WTC11 (cell line): ENCODE results near the gene PTPN5. TPM values are rescaled to one million over a fixed set of nuclear protein-coding genes. Genes with fewer than 3 reads are reported as not detected.
"Not testable (repeated sequence)": the region's sequence is repeated elsewhere in the genome, so short reads cannot be mapped to it uniquely, and the experiment has no call there.

ENCODE experiments used
- ATAC-seq: fragments of 200-7000 bp; cut with Tn5 transposase; 2 replicates; pipeline ENCODE4 v1.10.0; 2021; ENCODE audit warnings: mild to moderate bottlenecking, moderate library complexity
- CTCF ChIA-PET: fragments of 300-600 bp; sonication (Branson Sonifier 250); formaldehyde crosslinking; loops from one replicate; lab custom pipeline; 2021; ENCODE audit warnings: antibody characterized with exemption; lab: Charles Lee
- POLR2A ChIA-PET: fragments of 350-600 bp; sonication (Branson Sonifier 250); formaldehyde crosslinking; loops from one replicate; lab custom pipeline; 2021; ENCODE audit warnings: antibody characterized with exemption; lab: Charles Lee
- DNase-seq: peaks from one replicate; pipeline ENCODE4 v3.0.0; 2021; ENCODE audit warnings: low spot score
- H3K27ac Mint-ChIP-seq: 2 replicates; pipeline ENCODE4 v1.8.0; 2021; ENCODE audit warnings: mixed read lengths
- H3K27me3 Mint-ChIP-seq: 2 replicates; pipeline ENCODE4 v1.8.0; 2021; ENCODE audit warnings: low read depth, mild to moderate bottlenecking, moderate library complexity, mixed read lengths
- H3K36me3 Mint-ChIP-seq: 2 replicates; pipeline ENCODE4 v1.8.0; 2021; ENCODE audit warnings: mixed read lengths
- H3K4me1 Mint-ChIP-seq: 2 replicates; pipeline ENCODE4 v1.8.0; 2022; ENCODE audit warnings: mixed read lengths
- H3K4me3 Mint-ChIP-seq: 2 replicates; pipeline ENCODE4 v1.8.0; 2021; ENCODE audit warnings: mild to moderate bottlenecking, moderate library complexity, mixed read lengths
- H3K9me3 Mint-ChIP-seq: 2 replicates; pipeline ENCODE4 v1.8.0; 2021; ENCODE audit warnings: mixed read lengths
- CREB1 ChIP-seq: sonication (generic); formaldehyde crosslinking; IDR thresholded peaks from 2 replicates; pipeline ENCODE4 v1.8.0; 2023; ENCODE audit warnings: mild to moderate bottlenecking, missing genetic modification reagents
- ELF4 ChIP-seq: sonication (generic); formaldehyde crosslinking; IDR thresholded peaks from 2 replicates; pipeline ENCODE4 v1.8.1; 2022; ENCODE audit warnings: low read depth, mild to moderate bottlenecking, moderate library complexity, missing genetic modification reagents
- EMX1 ChIP-seq: fragments of 250-450 bp; sonication (Bioruptor Pico); IDR thresholded peaks from 2 replicates; pipeline ENCODE4 v1.8.0; 2021; ENCODE audit warnings: mild to moderate bottlenecking
- ETV6 ChIP-seq: sonication (generic); formaldehyde crosslinking; IDR thresholded peaks from 2 replicates; pipeline ENCODE4 v1.8.1; 2022; ENCODE audit warnings: mild to moderate bottlenecking, missing genetic modification reagents
- GABPB1 ChIP-seq: sonication (generic); formaldehyde crosslinking; IDR thresholded peaks from 2 replicates; pipeline ENCODE4 v1.8.1; 2023; ENCODE audit warnings: mild to moderate bottlenecking, missing genetic modification reagents
- GRHL2 ChIP-seq: fragments of 250-450 bp; sonication (Bioruptor Pico); IDR thresholded peaks from 2 replicates; pipeline ENCODE4 v1.8.0; 2022; ENCODE audit warnings: mild to moderate bottlenecking, moderate library complexity; ENCODE audit not compliant: insufficient replicate concordance, severe bottlenecking
- GTF2I ChIP-seq: fragments of 250-450 bp; sonication (Bioruptor Pico); conservative IDR thresholded peaks from 2 replicates; pipeline ENCODE4 v1.4.0; 2021; ENCODE audit warnings: mild to moderate bottlenecking
- JUN ChIP-seq: sonication (generic); formaldehyde crosslinking; IDR thresholded peaks from 2 replicates; pipeline ENCODE4 v1.8.0; 2023; ENCODE audit warnings: mild to moderate bottlenecking, missing genetic modification reagents
- MXD4 ChIP-seq: fragments of 250-450 bp; sonication (Bioruptor Pico); IDR thresholded peaks from 2 replicates; pipeline ENCODE4 v1.8.0; 2021; ENCODE audit warnings: mild to moderate bottlenecking, moderate library complexity, borderline replicate concordance
- MYBL2 ChIP-seq: sonication (generic); formaldehyde crosslinking; IDR thresholded peaks from 2 replicates; pipeline ENCODE4 v1.8.1; 2023; ENCODE audit warnings: mild to moderate bottlenecking, moderate library complexity, missing genetic modification reagents
- NFATC4 ChIP-seq: fragments of 250-450 bp; sonication (Bioruptor Pico); IDR thresholded peaks from 2 replicates; pipeline ENCODE4 v1.9.0; 2021; ENCODE audit warnings: mild to moderate bottlenecking
- NFYB ChIP-seq: sonication (generic); formaldehyde crosslinking; conservative IDR thresholded peaks from 2 replicates; pipeline ENCODE4 v1.8.0; 2022; ENCODE audit warnings: low read depth, missing genetic modification reagents
- OVOL2 ChIP-seq: fragments of 250-450 bp; sonication (Bioruptor Pico); IDR thresholded peaks from 2 replicates; pipeline ENCODE4 v1.9.0; 2021; ENCODE audit warnings: mild to moderate bottlenecking, borderline replicate concordance
- SOX15 ChIP-seq: fragments of 250-450 bp; sonication (Bioruptor Pico); IDR thresholded peaks from 2 replicates; pipeline ENCODE4 v1.9.0; 2021; ENCODE audit warnings: mild to moderate bottlenecking
- SP1 ChIP-seq: sonication (generic); formaldehyde crosslinking; conservative IDR thresholded peaks from 2 replicates; pipeline ENCODE4 v1.8.1; 2022; ENCODE audit warnings: missing genetic modification reagents
- TCF7 ChIP-seq: sonication (generic); formaldehyde crosslinking; IDR thresholded peaks from 2 replicates; pipeline ENCODE4 v1.8.0; 2022; ENCODE audit warnings: mild to moderate bottlenecking, low read depth, missing genetic modification reagents, moderate library complexity
- ZBTB21 ChIP-seq: sonication (generic); formaldehyde crosslinking; IDR thresholded peaks from 2 replicates; pipeline ENCODE4 v1.8.1; 2023; ENCODE audit warnings: mild to moderate bottlenecking, missing genetic modification reagents, borderline replicate concordance
- ZNF232 ChIP-seq: sonication (generic); formaldehyde crosslinking; IDR thresholded peaks from 2 replicates; pipeline ENCODE4 v1.8.0; 2022; ENCODE audit warnings: mild to moderate bottlenecking, missing genetic modification reagents
- ZNF416 ChIP-seq: fragments of 250-450 bp; sonication (Bioruptor Pico); IDR thresholded peaks from 2 replicates; pipeline ENCODE4 v1.9.0; 2021; ENCODE audit warnings: mild to moderate bottlenecking, inconsistent platforms
- total RNA-seq: library from RNA; stranded (reverse); gene quantifications from 3 replicates; pipeline ENCODE4 v1.2.3, GENCODE V29; 2021
- TF ChIP-seq, protein P1 (sequence below): fragments of 250-450 bp; sonication (Bioruptor Pico); IDR thresholded peaks from 2 replicates; pipeline ENCODE4 v1.9.0; 2021; ENCODE audit warnings: moderate library complexity, mild to moderate bottlenecking, inconsistent platforms, borderline replicate concordance
- TF ChIP-seq, protein P2 (sequence below): sonication (generic); formaldehyde crosslinking; IDR thresholded peaks from 2 replicates; pipeline ENCODE4 v1.8.0; 2023; ENCODE audit warnings: missing genetic modification reagents
- TF ChIP-seq, protein P3 (sequence below): sonication (generic); formaldehyde crosslinking; IDR thresholded peaks from 2 replicates; pipeline ENCODE4 v1.8.1; 2022; ENCODE audit warnings: mild to moderate bottlenecking, missing genetic modification reagents, moderate library complexity, borderline replicate concordance
- TF ChIP-seq, protein P4 (sequence below): sonication (generic); formaldehyde crosslinking; conservative IDR thresholded peaks from 2 replicates; pipeline ENCODE4 v1.8.1; 2022; ENCODE audit warnings: mild to moderate bottlenecking, missing genetic modification reagents
- TF ChIP-seq, protein P5 (sequence below): sonication (generic); formaldehyde crosslinking; IDR thresholded peaks from 2 replicates; pipeline ENCODE4 v1.8.1; 2023; ENCODE audit warnings: mild to moderate bottlenecking, missing genetic modification reagents, moderate library complexity

Gene PTPN5
- total RNA-seq, 1 experiment from 2014 or later: 4.5 TPM

DNA sequence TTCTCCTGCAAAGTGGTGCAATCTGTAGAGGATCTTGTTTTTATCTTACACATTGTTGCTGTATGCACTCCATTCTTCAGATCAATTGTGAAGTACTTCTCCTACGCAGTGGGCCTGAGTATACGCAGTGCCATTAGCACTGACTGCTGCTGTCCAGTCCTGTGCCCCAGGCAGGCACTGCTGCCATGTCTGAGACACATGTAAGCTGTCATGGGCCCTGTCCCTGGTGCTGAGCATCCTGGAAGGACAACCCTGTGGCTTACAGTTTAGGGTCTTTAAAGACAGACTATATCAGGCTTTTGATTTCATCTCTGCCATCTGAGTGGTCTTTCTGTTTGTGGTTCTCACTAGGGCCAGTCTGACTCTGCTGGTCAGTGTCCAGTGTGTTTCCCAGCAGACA lies 44.8 kb upstream of the PTPN5 start:
- Mint-ChIP-seq H3K36me3 (peaks cover 4% of the 10 kb centered on the region), H3K4me1 (no peaks in the 10 kb centered on the region), H3K4me3 (no peak overlapping the region), H3K27me3 (peaks cover 27% of the 10 kb centered on the region), H3K9me3 (peaks cover 27% of the 10 kb centered on the region), H3K27ac (no peak overlapping the region)
- ChIA-PET CTCF (no interaction called here), POLR2A (no interaction called here)
- ATAC-seq (peak; percentile 44), DNase-seq (peak; percentile 22)
- peak; percentile 50; the same call in 1 of the 2 replicates for TF ChIP-seq JUN (CRISPR knock-in tag)
- no peak for TF ChIP-seq GRHL2 (CRISPR knock-in tag)

DNA sequence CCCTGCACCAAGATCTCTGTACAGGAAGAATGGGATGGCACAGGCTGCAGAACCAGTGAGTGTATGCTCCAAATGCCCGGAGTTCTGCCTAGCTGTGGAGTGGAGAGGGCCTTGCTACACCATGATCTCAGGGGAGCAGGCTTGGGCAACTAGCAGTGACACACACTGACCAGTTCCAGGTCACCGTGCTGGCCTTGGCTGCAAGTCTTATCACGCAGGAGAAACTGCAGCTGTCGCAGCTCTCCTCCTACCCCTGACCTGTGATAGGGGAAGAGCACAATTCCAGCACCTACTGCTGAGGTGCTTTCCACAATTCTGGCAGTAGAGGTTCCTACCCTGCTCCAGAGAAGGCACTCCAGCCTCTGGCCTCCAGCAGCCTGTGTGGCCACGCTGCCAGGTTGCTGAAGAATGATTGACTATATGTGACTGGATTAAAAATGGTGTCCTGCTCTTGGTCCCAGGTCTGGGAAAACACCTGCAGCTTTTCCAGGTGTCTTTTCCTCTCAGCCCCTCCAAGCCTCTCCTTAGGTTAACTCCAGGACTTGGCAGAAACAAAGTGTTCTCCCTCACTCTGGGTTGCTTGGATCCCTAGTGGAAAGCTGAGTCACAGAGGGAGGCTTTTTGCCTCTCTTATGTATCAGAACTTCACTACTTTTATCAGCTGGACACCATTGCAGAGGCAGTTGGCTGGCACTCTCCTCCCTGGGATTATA lies 43.3 kb upstream of the PTPN5 start:
- DNase-seq (no peak), ATAC-seq (no peak)
- Mint-ChIP-seq H3K27me3 (peaks cover 32% of the 10 kb centered on the region), H3K4me3 (no peak overlapping the region), H3K9me3 (peaks cover 16% of the 10 kb centered on the region), H3K4me1 (no peaks in the 10 kb centered on the region), H3K27ac (no peak overlapping the region), H3K36me3 (peaks cover 4% of the 10 kb centered on the region)
- POLR2A ChIA-PET: no interaction called here
- CTCF ChIA-PET: no interaction called here
- TF ChIP-seq MYBL2 (CRISPR knock-in tag): no peak
- TF ChIP-seq GABPB1 (CRISPR knock-in tag): no peak
- no peak for TF ChIP-seq ZNF232 (CRISPR knock-in tag)
- TF ChIP-seq TCF7 (CRISPR knock-in tag): no peak
- TF ChIP-seq ZBTB21 (CRISPR knock-in tag): no peak
- TF ChIP-seq ZNF416 (CRISPR knock-in tag): no peak
- TF ChIP-seq ELF4: no peak
- TF ChIP-seq, protein P1, sequence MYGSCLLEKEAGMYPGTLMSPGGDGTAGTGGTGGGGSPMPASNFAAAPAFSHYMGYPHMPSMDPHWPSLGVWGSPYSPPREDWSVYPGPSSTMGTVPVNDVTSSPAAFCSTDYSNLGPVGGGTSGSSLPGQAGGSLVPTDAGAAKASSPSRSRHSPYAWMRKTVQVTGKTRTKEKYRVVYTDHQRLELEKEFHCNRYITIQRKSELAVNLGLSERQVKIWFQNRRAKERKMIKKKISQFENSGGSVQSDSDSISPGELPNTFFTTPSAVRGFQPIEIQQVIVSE: no peak
- no peak for TF ChIP-seq NFYB (CRISPR knock-in tag)
- TF ChIP-seq SOX15 (CRISPR knock-in tag): no peak
- TF ChIP-seq NFATC4: no peak
- TF ChIP-seq, protein P2, sequence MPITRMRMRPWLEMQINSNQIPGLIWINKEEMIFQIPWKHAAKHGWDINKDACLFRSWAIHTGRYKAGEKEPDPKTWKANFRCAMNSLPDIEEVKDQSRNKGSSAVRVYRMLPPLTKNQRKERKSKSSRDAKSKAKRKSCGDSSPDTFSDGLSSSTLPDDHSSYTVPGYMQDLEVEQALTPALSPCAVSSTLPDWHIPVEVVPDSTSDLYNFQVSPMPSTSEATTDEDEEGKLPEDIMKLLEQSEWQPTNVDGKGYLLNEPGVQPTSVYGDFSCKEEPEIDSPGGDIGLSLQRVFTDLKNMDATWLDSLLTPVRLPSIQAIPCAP (CRISPR knock-in tag): no peak
- TF ChIP-seq SP1 (CRISPR knock-in tag): no peak
- TF ChIP-seq GTF2I (CRISPR knock-in tag): no peak

DNA sequence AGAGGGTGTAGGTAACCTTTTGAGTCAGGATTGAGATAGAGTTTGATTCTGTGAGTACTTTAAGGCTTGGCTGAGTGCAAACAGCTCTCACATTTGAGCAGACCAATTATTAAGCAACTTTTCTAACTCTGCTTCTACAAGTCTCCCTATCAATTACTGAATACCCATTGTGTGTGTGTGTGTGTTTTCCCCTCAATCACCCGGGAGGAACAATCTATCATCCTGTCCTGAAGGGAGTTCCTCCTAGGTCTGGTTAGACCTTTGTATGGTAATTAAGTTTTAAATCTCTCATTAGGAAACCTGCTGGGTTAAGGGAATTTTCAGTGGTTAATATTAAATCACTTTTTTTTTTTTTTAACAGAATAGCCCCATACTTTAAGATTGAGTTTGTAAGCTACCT lies 28.6 kb upstream of the PTPN5 start:
- H3K27ac Mint-ChIP-seq, POLR2A ChIA-PET, H3K36me3 Mint-ChIP-seq: not testable (repeated sequence)

DNA sequence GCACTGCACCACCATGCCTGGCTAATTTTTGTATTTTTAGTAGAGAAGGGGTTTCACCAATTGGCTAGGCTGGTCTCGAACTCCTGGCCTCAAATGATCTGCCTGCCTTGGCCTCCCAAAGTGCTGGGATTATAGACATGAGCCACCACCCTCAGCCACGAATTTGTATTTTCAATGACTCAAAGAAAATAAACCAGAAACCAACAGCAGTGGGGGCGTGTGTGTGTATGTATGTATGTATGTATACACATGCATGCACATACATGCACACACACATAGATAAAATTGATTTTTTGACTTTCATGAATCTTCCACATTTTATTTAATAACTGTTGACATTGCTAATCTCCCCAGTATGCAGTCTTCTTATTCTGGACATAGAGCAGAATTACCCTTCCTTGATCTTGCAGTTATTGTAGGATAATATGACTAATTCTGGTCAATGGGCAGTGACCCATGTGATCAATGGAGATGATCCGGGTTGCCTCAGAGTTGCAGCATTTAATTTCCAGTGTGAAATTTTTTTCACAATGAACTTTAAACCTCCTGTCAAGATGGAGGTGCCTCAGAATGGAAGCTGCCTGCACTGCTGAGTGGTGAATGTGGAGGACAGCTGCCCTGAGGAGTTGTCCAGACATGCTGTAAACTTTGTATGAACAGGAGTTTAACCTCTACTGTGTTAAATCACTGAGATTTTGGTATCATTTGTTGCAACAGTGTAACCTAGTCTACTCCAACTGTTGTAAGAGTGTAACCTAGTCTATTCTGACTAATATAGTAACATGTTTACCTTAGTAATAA lies 12.8 kb upstream of the PTPN5 start:
- H3K36me3 Mint-ChIP-seq: no peaks in the 10 kb centered on the region
- H3K9me3 Mint-ChIP-seq: no peaks in the 10 kb centered on the region
- no peak overlapping the region for H3K4me3 Mint-ChIP-seq
- TF ChIP-seq, protein P3, sequence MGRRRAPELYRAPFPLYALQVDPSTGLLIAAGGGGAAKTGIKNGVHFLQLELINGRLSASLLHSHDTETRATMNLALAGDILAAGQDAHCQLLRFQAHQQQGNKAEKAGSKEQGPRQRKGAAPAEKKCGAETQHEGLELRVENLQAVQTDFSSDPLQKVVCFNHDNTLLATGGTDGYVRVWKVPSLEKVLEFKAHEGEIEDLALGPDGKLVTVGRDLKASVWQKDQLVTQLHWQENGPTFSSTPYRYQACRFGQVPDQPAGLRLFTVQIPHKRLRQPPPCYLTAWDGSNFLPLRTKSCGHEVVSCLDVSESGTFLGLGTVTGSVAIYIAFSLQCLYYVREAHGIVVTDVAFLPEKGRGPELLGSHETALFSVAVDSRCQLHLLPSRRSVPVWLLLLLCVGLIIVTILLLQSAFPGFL (CRISPR knock-in tag): no peak
- TF ChIP-seq ETV6 (CRISPR knock-in tag) (no peak), CREB1 (CRISPR knock-in tag) (no peak), OVOL2 (CRISPR knock-in tag) (no peak), EMX1 (CRISPR knock-in tag) (no peak), GABPB1 (CRISPR knock-in tag) (no peak), MXD4 (CRISPR knock-in tag) (no peak)
- TF ChIP-seq, protein P4, sequence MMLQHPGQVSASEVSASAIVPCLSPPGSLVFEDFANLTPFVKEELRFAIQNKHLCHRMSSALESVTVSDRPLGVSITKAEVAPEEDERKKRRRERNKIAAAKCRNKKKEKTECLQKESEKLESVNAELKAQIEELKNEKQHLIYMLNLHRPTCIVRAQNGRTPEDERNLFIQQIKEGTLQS: no peak
- TF ChIP-seq, protein P5, sequence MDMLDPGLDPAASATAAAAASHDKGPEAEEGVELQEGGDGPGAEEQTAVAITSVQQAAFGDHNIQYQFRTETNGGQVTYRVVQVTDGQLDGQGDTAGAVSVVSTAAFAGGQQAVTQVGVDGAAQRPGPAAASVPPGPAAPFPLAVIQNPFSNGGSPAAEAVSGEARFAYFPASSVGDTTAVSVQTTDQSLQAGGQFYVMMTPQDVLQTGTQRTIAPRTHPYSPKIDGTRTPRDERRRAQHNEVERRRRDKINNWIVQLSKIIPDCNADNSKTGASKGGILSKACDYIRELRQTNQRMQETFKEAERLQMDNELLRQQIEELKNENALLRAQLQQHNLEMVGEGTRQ: no peak
- peaks cover 30% of the 10 kb centered on the region for H3K27me3 Mint-ChIP-seq
- POLR2A ChIA-PET: no interaction called here
- H3K4me1 Mint-ChIP-seq: peaks cover 2% of the 10 kb centered on the region; the same call in 1 of the 2 replicates
- no peak for ATAC-seq
- CTCF ChIA-PET: interaction anchor here (2.0 to 2.5 kb wide), 3 partner anchors 12 to 39 kb away, joined by 5 to 12 read pairs (median 6); no protein-coding TSS in a partner anchor
- no peak for DNase-seq
- H3K27ac Mint-ChIP-seq: no peak overlapping the region

More for the DNA sequence above, 28.6 kb upstream of the PTPN5 start:
- CTCF ChIA-PET: interaction anchor here (1.7 kb wide), 1 partner anchor 56 kb away, joined by 4 read pairs; no protein-coding TSS in a partner anchor
- H3K9me3 Mint-ChIP-seq, ATAC-seq, H3K4me3 Mint-ChIP-seq, H3K27me3 Mint-ChIP-seq, DNase-seq: not testable (repeated sequence)
- H3K4me1 Mint-ChIP-seq: peaks cover 12% of the 10 kb centered on the region
